PC-9 (cell line): ENCODE measurements around the gene ST8SIA6. TPM values are rescaled to one million over a fixed set of nuclear protein-coding genes. Genes with fewer than 3 reads are reported as not detected.
A peak's percentile ranks its signal among the peaks of the same experiment; 100 is the strongest.

Experiments used
- BruUV-seq: library from RNA; stranded (reverse); fragments of 400-500 nt; replicated peaks from 2 replicates; lab custom pipeline; 2021; lab: Mats Ljungman, UMichigan
- CTCF ChIA-PET: fragments of 300-600 bp; sonication (Branson Sonifier 250); formaldehyde crosslinking; loops from one replicate; lab custom pipeline; 2022; ENCODE audit warnings: antibody characterized with exemption; lab: Charles Lee
- POLR2A ChIA-PET: fragments of 300-600 bp; sonication (Branson Sonifier 250); formaldehyde crosslinking; loops from one replicate; lab custom pipeline; 2022; ENCODE audit warnings: antibody characterized with exemption; ENCODE audit not compliant: unreplicated experiment; lab: Charles Lee
- DNase-seq, 2 experiments: peaks; one replicate each; pipeline versions ENCODE4 v3.0.0 to v3.0.0-alpha.2; 2015 to 2022; ENCODE audit warnings: mixed read lengths in 1 of 2
- H2AFZ ChIP-seq: fragments of 200-600 bp; sonication (generic); 2 replicates; pipeline ENCODE4 v1.8.1; 2017; ENCODE audit warnings: antibody characterized with exemption
- H3F3A ChIP-seq: fragments of 200-600 bp; sonication (generic); 2 replicates; pipeline ENCODE4 v1.8.1; 2017; ENCODE audit warnings: antibody characterized with exemption, mild to moderate bottlenecking, low read depth; ENCODE audit not compliant: insufficient read depth
- H3K27ac ChIP-seq: fragments of 200-600 bp; sonication (generic); 2 replicates; pipeline ENCODE4 v1.6.1; 2016; ENCODE audit warnings: mixed run types
- H3K27me3 ChIP-seq: fragments of 200-600 bp; sonication (generic); 2 replicates; pipeline ENCODE4 v1.6.1; 2016; ENCODE audit warnings: low read depth, mixed run types; ENCODE audit not compliant: insufficient read depth
- H3K36me3 ChIP-seq: fragments of 200-600 bp; sonication (generic); 2 replicates; pipeline ENCODE4 v1.6.1; 2016; ENCODE audit warnings: low read depth, mixed run types
- H3K4me1 ChIP-seq: fragments of 200-600 bp; sonication (generic); replicated peaks from 2 replicates; pipeline ENCODE4 v1.6.1; 2016; ENCODE audit warnings: mixed run types; ENCODE audit not compliant: insufficient read depth
- H3K4me2 ChIP-seq: fragments of 200-600 bp; sonication (generic); 2 replicates; pipeline ENCODE4 v1.6.1; 2017; ENCODE audit warnings: mixed run types
- H3K4me3 ChIP-seq: fragments of 200-600 bp; sonication (generic); 2 replicates; pipeline ENCODE4 v1.6.1; 2016; ENCODE audit warnings: mixed run types
- H3K79me2 ChIP-seq: fragments of 200-600 bp; sonication (generic); 2 replicates; pipeline ENCODE4 v1.6.1; 2017; ENCODE audit warnings: low read depth, mixed run types
- H3K9me2 ChIP-seq: fragments of 200-600 bp; sonication (generic); 2 replicates; pipeline ENCODE4 v1.8.1; 2017; ENCODE audit warnings: mild to moderate bottlenecking; ENCODE audit not compliant: insufficient read depth
- H3K9me3 ChIP-seq: fragments of 200-600 bp; sonication (generic); 2 replicates; pipeline ENCODE4 v1.8.1; 2016; ENCODE audit warnings: low read depth; ENCODE audit not compliant: insufficient read depth
- H4K20me1 ChIP-seq: fragments of 200-600 bp; sonication (generic); 2 replicates; pipeline ENCODE4 v1.8.1; 2017; ENCODE audit not compliant: insufficient read depth
- CTCF ChIP-seq: fragments of 200-600 bp; sonication (generic); conservative IDR thresholded peaks from 2 replicates; pipeline ENCODE4 v1.6.1; 2017; ENCODE audit warnings: mixed run types, antibody characterized with exemption, mild to moderate bottlenecking, moderate library complexity
- EZH2 ChIP-seq: fragments of 200-600 bp; sonication (generic); IDR thresholded peaks from 2 replicates; pipeline ENCODE4 v1.8.0; 2017; ENCODE audit warnings: antibody characterized with exemption, low read depth
- intact Hi-C: fragments of 100-400 bp; cut with micrococcal nuclease; formaldehyde crosslinking; loops from one replicate; pipeline ENCODE4 v1.10.0; 2022; ENCODE audit not compliant: unreplicated experiment
- total RNA-seq: library from RNA; stranded (reverse); gene quantifications from 2 replicates; pipeline ENCODE4 v1.2.3, GENCODE V29; 2021

The ST8SIA6 gene
- total RNA-seq, 1 experiment from 2014 or later = 2.1 TPM

GRCh38 chr10:17340144-17340829, 114.1 kb downstream of the ST8SIA6 start:
- no peaks in the 10 kb centered on the region for H3K36me3 ChIP-seq
- H3K27me3 ChIP-seq = no peaks in the 10 kb centered on the region
- H3K4me3 ChIP-seq = no peak overlapping the region
- no peak overlapping the region for H2AFZ ChIP-seq
- no peaks in the 10 kb centered on the region for H3F3A ChIP-seq
- intact Hi-C loops = no loop called here
- no peaks in the 10 kb centered on the region for H3K4me1 ChIP-seq
- POLR2A ChIA-PET = no interaction called here
- DNase-seq = no peak
- CTCF ChIA-PET = no interaction called here
- H3K9me3 ChIP-seq = no peaks in the 10 kb centered on the region
- H3K79me2 ChIP-seq = no peaks in the 10 kb centered on the region
- no peaks in the 10 kb centered on the region for H3K9me2 ChIP-seq
- no peaks in the 10 kb centered on the region for H4K20me1 ChIP-seq
- TF ChIP-seq CTCF = no peak
- TF ChIP-seq EZH2 = no peak
- BruUV-seq = no TSS peak
- H3K27ac ChIP-seq = no peak overlapping the region
- no peak overlapping the region for H3K4me2 ChIP-seq

- no peaks in the 10 kb centered on the region for H3K27me3 ChIP-seq
- BruUV-seq = no TSS peak
These were observed 119.3 kb downstream of the ST8SIA6 start for GRCh38 chr10:17335065-17335464.

GRCh38 chr10:17330501-17330900, 123.9 kb downstream of the ST8SIA6 start:
- CTCF ChIA-PET = no interaction called here
- POLR2A ChIA-PET = no interaction called here

More at GRCh38 chr10:17335065-17335464, 119.3 kb downstream of the ST8SIA6 start:
- Histone ChIP-seq H3K27ac (no peak overlapping the region), H4K20me1 (no peaks in the 10 kb centered on the region), H3K4me3 (no peak overlapping the region), H2AFZ (0 out of 2 replicates have a peak overlapping the region, but pooled peaks have one; percentile 17), H3K9me2 (no peaks in the 10 kb centered on the region), H3K9me3 (no peaks in the 10 kb centered on the region), H3K79me2 (no peaks in the 10 kb centered on the region), H3F3A (no peaks in the 10 kb centered on the region), H3K4me1 (no peaks in the 10 kb centered on the region), H3K4me2 (no peak overlapping the region), H3K36me3 (no peaks in the 10 kb centered on the region)
- TF ChIP-seq EZH2 = no peak
- no peak for TF ChIP-seq CTCF
- intact Hi-C loops = no loop called here
- DNase-seq = no peak
- ChIA-PET POLR2A (no interaction called here), CTCF (no interaction called here)

More at GRCh38 chr10:17330501-17330900, 123.9 kb downstream of the ST8SIA6 start:
- no peaks in the 10 kb centered on the region for H3K27me3 ChIP-seq
- no peak overlapping the region for H3K4me2 ChIP-seq
- H3K9me3 ChIP-seq = no peaks in the 10 kb centered on the region
- H2AFZ ChIP-seq = no peak overlapping the region
- DNase-seq = no peak
- TF ChIP-seq CTCF = no peak
- no peak for TF ChIP-seq EZH2
- intact Hi-C loops = no loop called here
- no peaks in the 10 kb centered on the region for H3K79me2 ChIP-seq
- H4K20me1 ChIP-seq = no peaks in the 10 kb centered on the region
- BruUV-seq = no TSS peak
- no peaks in the 10 kb centered on the region for H3F3A ChIP-seq
- no peaks in the 10 kb centered on the region for H3K4me1 ChIP-seq
- H3K4me3 ChIP-seq = no peak overlapping the region
- no peak overlapping the region for H3K27ac ChIP-seq
- no peaks in the 10 kb centered on the region for H3K9me2 ChIP-seq
- H3K36me3 ChIP-seq = no peaks in the 10 kb centered on the region
